ENCODE results near the gene CLDN2.
"Not testable (repeated sequence)": the region's sequence is repeated elsewhere in the genome, so short reads cannot be mapped to it uniquely, and the experiment has no call there.

CLDN2 gene

DNA sequence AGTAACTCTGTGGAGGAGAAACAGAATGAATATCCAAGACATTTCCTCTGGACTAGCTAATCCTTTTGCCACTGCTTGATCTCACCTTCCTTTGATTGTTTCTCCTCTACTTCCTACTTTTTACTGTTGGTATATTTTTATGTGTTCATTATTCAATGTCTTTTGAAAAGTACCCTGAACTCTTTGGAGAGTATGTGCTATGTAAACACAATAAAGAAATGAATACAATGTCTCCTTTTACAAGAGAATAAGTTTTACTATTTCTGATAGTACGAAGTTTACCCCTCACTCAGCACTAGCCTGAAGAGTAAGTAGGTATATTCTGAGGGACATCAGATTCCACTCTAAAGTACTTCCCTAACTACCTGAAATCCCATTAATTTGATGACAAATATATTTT, 19.9 kb downstream of the CLDN2 start:
- ATAC-seq, result no peak
- no peaks in the 10 kb centered on the region for H3K27me3 Mint-ChIP-seq
- no peak overlapping the region for H3K27ac Mint-ChIP-seq
- H3K4me1 Mint-ChIP-seq, result no peaks in the 10 kb centered on the region
- DNase-seq, result no peak
- no peaks in the 10 kb centered on the region for H3K9me3 Mint-ChIP-seq
- no peak overlapping the region for H3K4me3 Mint-ChIP-seq

GRCh38 chrX:106946464-106946863, 26.3 kb downstream of the CLDN2 start:
- ATAC-seq, result no peak
- Mint-ChIP-seq H3K9me3 (no peaks in the 10 kb centered on the region), H3K27me3 (no peaks in the 10 kb centered on the region), H3K4me1 (no peaks in the 10 kb centered on the region), H3K27ac (no peak overlapping the region), H3K4me3 (no peak overlapping the region)
- DNase-seq, result no peak

- Mint-ChIP-seq H3K27me3 (no peaks in the 10 kb centered on the region), H3K27ac (no peak overlapping the region), H3K4me1 (no peaks in the 10 kb centered on the region), H3K9me3 (no peaks in the 10 kb centered on the region), H3K4me3 (no peak overlapping the region)
- no peak for DNase-seq
- ATAC-seq, result no peak
Observed at GRCh38 chrX:106948641-106949040, 28.4 kb downstream of the CLDN2 start.

GRCh38 chrX:106949366-106949765, 29.2 kb downstream of the CLDN2 start:
- Mint-ChIP-seq H3K27ac (no peak overlapping the region), H3K27me3 (no peaks in the 10 kb centered on the region), H3K4me3 (no peak overlapping the region), H3K9me3 (no peaks in the 10 kb centered on the region), H3K4me1 (no peaks in the 10 kb centered on the region)
- DNase-seq (no peak), ATAC-seq (no peak)

- Mint-ChIP-seq H3K4me3 (no peak overlapping the region), H3K27ac (no peak overlapping the region), H3K4me1 (no peaks in the 10 kb centered on the region), H3K27me3 (no peaks in the 10 kb centered on the region), H3K9me3 (no peaks in the 10 kb centered on the region)
- ATAC-seq (no peak), DNase-seq (no peak)
Observed at GRCh38 chrX:106950381-106950780, 30.2 kb downstream of the CLDN2 start.

GRCh38 chrX:106951230-106951629, 31.0 kb downstream of the CLDN2 start:
- H3K4me3 Mint-ChIP-seq, result no peak overlapping the region
- ATAC-seq (no peak), DNase-seq (no peak)
- H3K9me3 Mint-ChIP-seq, result no peaks in the 10 kb centered on the region
- no peaks in the 10 kb centered on the region for H3K27me3 Mint-ChIP-seq
- no peaks in the 10 kb centered on the region for H3K4me1 Mint-ChIP-seq
- H3K27ac Mint-ChIP-seq, result no peak overlapping the region

GRCh38 chrX:106952089-106952488, 31.9 kb downstream of the CLDN2 start:
- H3K4me1 Mint-ChIP-seq, result no peaks in the 10 kb centered on the region
- ATAC-seq, result no peak

GRCh38 chrX:106952538-106952937, 32.3 kb downstream of the CLDN2 start:
- Mint-ChIP-seq H3K9me3 (no peaks in the 10 kb centered on the region), H3K27me3 (no peaks in the 10 kb centered on the region), H3K4me3 (no peak overlapping the region), H3K4me1 (no peaks in the 10 kb centered on the region), H3K27ac (no peak overlapping the region)
- ATAC-seq (no peak), DNase-seq (no peak)

More at GRCh38 chrX:106952089-106952488, 31.9 kb downstream of the CLDN2 start:
- no peak overlapping the region for H3K27ac Mint-ChIP-seq
- no peaks in the 10 kb centered on the region for H3K9me3 Mint-ChIP-seq
- no peaks in the 10 kb centered on the region for H3K27me3 Mint-ChIP-seq
- no peak for DNase-seq
- no peak overlapping the region for H3K4me3 Mint-ChIP-seq

DNA sequence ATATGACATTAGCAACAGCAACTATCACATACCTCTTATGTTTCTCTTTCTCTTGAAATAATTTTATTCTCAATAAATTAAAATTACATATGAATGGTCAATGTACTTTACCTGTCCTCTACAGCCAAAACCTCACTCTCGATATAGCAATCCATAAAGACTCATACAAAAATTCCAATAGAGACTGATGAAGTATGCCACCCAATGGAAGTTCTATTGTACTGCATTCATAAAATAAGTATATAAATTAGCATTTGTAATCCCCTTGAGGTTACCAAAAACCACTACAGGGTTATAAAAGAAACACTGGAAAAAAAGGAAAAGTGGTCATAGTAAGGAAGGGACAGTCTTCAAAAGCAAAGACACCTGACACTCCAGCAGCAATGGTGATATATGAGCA, 32.8 kb downstream of the CLDN2 start:
- no peaks in the 10 kb centered on the region for H3K27me3 Mint-ChIP-seq
- DNase-seq, result no peak

GRCh38 chrX:106954041-106954440, 33.8 kb downstream of the CLDN2 start:
- H3K4me3 Mint-ChIP-seq, result no peak overlapping the region
- H3K9me3 Mint-ChIP-seq, result no peaks in the 10 kb centered on the region
- ATAC-seq (no peak), DNase-seq (no peak)
- no peaks in the 10 kb centered on the region for H3K27me3 Mint-ChIP-seq
- H3K27ac Mint-ChIP-seq, result no peak overlapping the region
- H3K4me1 Mint-ChIP-seq, result no peaks in the 10 kb centered on the region

More for the DNA sequence above, 32.8 kb downstream of the CLDN2 start:
- Mint-ChIP-seq H3K4me3 (no peak overlapping the region), H3K4me1 (no peaks in the 10 kb centered on the region), H3K9me3 (no peaks in the 10 kb centered on the region), H3K27ac (no peak overlapping the region)
- no peak for ATAC-seq

- DNase-seq, result no peak
- Mint-ChIP-seq H3K27ac (no peak overlapping the region), H3K27me3 (no peaks in the 10 kb centered on the region), H3K4me1 (no peaks in the 10 kb centered on the region), H3K9me3 (no peaks in the 10 kb centered on the region), H3K4me3 (no peak overlapping the region)
- no peak for ATAC-seq
Observed at GRCh38 chrX:106955004-106955772, 35.0 kb downstream of the CLDN2 start.

- DNase-seq (no peak), ATAC-seq (no peak)
- H3K27me3 Mint-ChIP-seq, result no peaks in the 10 kb centered on the region
- no peaks in the 10 kb centered on the region for H3K4me1 Mint-ChIP-seq
- H3K9me3 Mint-ChIP-seq, result no peaks in the 10 kb centered on the region
- H3K4me3 Mint-ChIP-seq, result no peak overlapping the region
- no peak overlapping the region for H3K27ac Mint-ChIP-seq
Observed at GRCh38 chrX:106957856-106958255, 37.7 kb downstream of the CLDN2 start.

DNA sequence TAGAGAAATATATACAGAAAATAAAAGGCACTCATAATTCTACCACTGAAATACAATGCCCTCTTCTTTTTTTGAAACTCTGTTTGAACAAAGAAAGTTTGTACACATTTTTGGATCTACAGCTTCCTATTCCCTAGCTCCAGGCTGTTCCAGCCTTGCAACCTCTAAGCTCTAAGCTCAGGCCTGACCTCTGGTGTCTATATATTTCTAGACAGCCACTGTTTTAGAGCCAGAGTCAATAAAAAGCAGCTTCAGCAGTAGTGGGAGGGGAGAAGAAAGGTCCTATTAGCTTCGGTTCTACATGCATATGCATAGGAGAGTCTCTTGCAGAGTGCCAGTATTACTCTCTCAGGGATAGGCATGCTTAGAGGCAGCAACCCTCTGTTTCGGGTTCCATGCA, 39.7 kb downstream of the CLDN2 start:
- ATAC-seq (no peak), DNase-seq (no peak)
- no peaks in the 10 kb centered on the region for H3K9me3 Mint-ChIP-seq
- no peaks in the 10 kb centered on the region for H3K27me3 Mint-ChIP-seq
- no peaks in the 10 kb centered on the region for H3K4me1 Mint-ChIP-seq
- H3K27ac Mint-ChIP-seq, result no peak overlapping the region
- no peak overlapping the region for H3K4me3 Mint-ChIP-seq

GRCh38 chrX:106963111-106963510, 42.9 kb downstream of the CLDN2 start:
- ATAC-seq (no peak), DNase-seq (no peak)
- no peaks in the 10 kb centered on the region for H3K4me1 Mint-ChIP-seq
- H3K27ac Mint-ChIP-seq, result no peak overlapping the region
- no peak overlapping the region for H3K4me3 Mint-ChIP-seq
- no peaks in the 10 kb centered on the region for H3K27me3 Mint-ChIP-seq
- no peaks in the 10 kb centered on the region for H3K9me3 Mint-ChIP-seq

- H3K4me1 Mint-ChIP-seq, result no peaks in the 10 kb centered on the region
- ATAC-seq, result no peak
- no peak overlapping the region for H3K4me3 Mint-ChIP-seq
Observed at GRCh38 chrX:106964290-106964689, 44.1 kb downstream of the CLDN2 start.

DNA sequence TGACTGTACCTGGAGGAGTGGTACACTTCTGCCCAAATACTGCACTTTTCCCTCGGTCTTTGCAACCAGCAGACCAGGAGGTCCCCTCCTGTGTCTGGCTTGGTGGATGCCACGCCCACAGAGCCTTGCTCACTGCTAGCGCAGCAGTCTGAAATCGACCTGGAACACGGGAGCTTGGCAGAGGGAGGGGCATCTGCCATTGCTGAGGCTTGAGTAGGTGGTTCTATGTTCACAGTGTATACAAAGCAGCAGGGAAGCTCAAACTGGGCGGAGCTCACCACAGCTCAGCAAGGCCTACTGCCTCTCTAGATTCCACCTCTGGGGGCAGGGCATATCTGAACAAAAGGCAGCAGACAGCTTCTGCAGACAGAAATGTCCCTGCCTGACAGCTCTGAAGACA, 46.3 kb downstream of the CLDN2 start:
- not testable (repeated sequence) for DNase-seq, H3K4me3 Mint-ChIP-seq, H3K4me1 Mint-ChIP-seq, H3K27me3 Mint-ChIP-seq, ATAC-seq, H3K27ac Mint-ChIP-seq
- peaks cover 0 to 13% of the 10 kb centered on the region in 2 donors for H3K9me3 Mint-ChIP-seq

More at GRCh38 chrX:106964290-106964689, 44.1 kb downstream of the CLDN2 start:
- peaks cover 0 to 11% of the 10 kb centered on the region in 2 donors for H3K9me3 Mint-ChIP-seq
- DNase-seq, result no peak
- no peaks in the 10 kb centered on the region for H3K27me3 Mint-ChIP-seq
- H3K27ac Mint-ChIP-seq, result no peak overlapping the region

DNA sequence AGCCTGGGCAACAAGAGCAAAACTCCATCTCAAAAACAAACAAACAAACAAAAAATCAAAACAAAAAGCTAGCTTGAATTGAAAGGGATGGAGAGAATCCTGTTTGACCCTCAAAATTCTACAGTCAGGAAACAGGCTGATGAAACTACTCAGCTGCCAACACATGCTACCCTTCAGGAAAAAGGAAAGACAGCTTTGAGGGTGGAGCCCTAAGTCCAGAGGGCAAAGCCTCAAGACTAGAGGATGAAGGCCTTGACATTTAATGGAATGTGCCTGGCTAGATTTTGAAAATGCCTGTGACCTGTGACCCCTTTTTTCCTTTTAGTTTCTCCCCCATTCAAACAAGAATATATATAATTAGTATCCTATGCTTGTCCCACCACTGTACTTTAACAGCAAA, 52.7 kb downstream of the CLDN2 start:
- H3K9me3 Mint-ChIP-seq, result peaks cover 0 to 13% of the 10 kb centered on the region in 2 donors
- H3K27me3 Mint-ChIP-seq, result no peaks in the 10 kb centered on the region
- DNase-seq (no peak), ATAC-seq (no peak)
- H3K4me3 Mint-ChIP-seq, result no peak overlapping the region
- no peaks in the 10 kb centered on the region for H3K4me1 Mint-ChIP-seq
- H3K27ac Mint-ChIP-seq, result no peak overlapping the region

Data from stimulated activated naive CD8-positive, alpha-beta T cell treated with anti-CD3 and anti-CD28 coated beads, Interleukin-15, amount 100 ng/mL, for 72 hours (primary cell).